Measurements from ENCODE around the gene GNB5.
"Not testable (repeated sequence)": the region's sequence is repeated elsewhere in the genome, so short reads cannot be mapped to it uniquely, and the experiment has no call there.

GNB5 gene

DNA sequence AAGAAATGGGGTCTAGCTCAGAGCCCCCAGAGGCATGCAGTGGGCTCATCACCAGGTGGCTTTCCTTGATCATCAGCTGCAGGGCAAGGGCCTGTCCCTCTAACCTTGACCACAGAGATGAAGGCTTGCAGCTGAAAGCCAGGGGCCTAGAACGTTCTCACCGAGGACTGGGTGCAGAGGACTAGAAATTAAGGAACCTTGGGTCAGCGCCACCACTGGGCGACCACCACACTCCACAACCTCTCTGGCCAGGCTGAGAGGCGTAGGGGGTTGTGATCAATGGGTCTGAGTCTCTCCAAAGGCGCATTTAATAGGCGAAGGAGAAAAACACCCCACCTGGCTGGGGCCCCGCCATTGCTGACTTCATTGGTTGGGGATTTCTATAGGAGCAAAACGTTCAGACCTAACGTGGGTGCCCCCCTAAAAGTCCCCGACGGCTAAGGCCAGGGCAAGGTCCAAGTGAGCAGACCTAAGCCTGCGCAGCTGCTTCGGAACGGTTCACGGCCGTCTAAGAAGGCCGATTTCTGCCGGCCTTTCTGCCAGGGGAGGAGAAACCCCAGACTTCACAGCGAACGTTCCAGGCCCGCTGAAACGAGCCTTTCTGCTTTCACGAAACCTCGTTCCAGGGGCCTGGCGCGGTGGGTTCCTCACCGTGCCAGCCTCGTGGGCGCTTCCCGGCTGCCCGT is 79.5 kb downstream of the GNB5 start:
- DNase-seq: no peak

DNA sequence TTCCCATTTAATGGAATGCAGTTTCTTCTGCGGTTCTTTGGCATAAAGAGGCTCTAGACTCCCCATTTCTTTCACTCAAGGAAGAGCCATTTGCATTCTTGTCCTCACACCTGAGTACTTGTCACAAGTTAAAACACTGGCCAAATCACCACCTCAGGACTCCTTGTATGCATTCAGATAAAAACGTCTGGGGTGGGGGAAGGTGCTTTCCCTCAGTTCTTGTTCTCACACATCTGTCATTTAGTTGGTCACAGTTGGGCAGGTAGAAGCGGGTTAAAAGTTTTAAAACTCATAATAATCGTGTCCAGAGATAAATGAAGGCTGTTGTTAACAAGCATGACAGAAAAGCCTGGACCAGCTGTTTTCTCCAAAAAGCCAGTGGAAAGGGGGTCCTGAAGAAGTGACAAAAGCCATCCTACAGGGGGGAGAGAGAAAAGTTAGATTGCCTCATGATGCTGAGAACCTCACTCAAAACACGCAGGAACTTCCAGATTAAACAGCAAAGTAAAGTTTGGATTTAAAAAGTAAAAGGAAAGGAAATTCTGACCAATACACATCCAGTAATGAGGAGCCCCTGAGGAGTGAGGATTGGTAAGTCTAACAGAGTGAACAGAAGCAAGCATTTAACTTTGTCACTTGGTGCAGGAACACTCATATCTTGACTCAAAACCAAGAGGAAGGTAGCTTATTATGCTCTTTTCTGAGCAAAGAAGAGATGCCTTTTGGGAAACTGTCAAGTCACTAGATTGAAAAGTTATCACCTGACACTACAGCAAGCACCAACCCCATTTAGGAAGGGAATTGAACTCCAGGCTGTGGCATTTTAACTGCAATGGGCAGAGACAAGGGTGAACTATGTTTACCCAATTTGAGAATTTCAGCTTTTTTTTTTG is 81.4 kb downstream of the GNB5 start:
- DNase-seq: no peak

DNA sequence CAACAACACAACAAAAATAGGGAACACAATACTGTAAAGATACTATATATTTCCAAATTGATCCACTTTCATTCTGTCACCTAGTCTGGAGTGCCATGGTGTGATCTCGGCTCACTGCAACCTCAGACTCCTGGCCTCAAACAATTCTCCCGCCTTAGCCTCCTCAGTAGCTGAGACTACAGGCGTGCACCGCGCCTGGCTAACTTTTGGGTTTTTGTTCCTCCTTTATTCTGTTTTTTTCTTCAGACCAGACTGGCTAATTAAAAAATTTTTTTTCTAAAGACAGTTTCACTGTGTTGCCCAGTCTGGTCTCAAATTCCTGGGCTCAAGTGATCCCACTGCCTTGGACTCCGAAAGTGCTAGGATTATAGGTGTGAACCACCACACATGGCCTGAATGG is 84.0 kb downstream of the GNB5 start:
- no peak for DNase-seq

DNA sequence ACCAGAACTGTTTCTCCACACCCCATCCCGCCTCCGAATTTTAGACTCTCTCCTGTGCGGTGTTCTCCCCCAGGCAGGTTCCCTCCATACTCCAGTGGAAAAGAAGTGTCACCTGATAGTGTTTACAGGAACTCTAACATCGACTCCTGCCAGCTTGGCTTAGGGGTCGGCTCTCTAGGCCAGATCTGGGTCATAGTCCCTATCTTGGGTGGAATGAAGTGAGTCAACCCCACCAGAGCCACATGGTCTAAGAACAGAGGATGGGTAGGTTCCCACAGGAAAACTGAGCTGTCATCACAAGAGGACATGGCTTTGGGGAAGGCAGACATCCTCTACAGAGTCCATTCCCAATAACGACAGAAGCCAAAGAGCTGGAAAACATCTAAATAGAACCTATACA is 84.6 kb downstream of the GNB5 start:
- DNase-seq: no peak

DNA sequence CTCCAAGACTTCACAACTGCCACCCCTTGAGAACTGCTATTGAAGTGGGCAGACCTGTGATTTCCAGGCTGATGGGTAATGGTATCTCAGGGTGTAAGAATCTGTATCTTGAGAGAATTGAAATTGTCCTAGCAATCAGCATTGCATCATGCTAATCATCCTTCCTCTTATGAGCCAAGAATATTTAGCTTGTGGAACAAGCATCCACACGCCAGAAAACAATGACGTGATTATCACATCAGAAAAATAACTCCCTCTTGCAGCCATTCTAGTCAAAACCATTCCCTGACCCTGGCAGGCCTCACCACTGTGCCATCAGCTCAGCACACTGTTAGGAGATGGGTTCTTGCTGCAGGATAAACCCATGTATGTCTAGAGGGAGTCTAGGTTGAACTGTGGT is 85.3 kb downstream of the GNB5 start:
- DNase-seq: no peak

DNA sequence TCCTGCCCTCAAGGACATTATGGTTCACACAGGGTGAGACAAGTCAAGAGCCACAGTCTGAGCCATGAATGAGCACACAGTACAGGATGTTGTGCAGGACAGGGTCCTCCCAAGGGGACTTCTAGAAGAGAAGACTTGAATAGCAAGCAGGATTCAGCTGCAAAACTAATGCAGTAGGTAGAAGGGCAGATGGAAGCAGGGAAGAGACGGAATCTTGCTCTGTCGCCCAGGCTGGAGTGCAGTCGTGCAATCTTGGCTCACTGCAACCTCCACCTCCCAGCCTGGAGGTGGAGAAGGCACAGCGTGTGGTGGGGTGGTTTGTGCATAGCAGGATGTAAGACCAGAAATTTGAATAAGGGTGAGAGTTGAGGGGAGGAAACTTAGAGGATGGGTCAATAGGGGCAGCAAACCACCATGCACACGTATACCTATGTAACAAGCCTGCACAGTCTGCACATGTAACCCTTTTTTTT is 86.6 kb downstream of the GNB5 start:
- no peak for DNase-seq

DNA sequence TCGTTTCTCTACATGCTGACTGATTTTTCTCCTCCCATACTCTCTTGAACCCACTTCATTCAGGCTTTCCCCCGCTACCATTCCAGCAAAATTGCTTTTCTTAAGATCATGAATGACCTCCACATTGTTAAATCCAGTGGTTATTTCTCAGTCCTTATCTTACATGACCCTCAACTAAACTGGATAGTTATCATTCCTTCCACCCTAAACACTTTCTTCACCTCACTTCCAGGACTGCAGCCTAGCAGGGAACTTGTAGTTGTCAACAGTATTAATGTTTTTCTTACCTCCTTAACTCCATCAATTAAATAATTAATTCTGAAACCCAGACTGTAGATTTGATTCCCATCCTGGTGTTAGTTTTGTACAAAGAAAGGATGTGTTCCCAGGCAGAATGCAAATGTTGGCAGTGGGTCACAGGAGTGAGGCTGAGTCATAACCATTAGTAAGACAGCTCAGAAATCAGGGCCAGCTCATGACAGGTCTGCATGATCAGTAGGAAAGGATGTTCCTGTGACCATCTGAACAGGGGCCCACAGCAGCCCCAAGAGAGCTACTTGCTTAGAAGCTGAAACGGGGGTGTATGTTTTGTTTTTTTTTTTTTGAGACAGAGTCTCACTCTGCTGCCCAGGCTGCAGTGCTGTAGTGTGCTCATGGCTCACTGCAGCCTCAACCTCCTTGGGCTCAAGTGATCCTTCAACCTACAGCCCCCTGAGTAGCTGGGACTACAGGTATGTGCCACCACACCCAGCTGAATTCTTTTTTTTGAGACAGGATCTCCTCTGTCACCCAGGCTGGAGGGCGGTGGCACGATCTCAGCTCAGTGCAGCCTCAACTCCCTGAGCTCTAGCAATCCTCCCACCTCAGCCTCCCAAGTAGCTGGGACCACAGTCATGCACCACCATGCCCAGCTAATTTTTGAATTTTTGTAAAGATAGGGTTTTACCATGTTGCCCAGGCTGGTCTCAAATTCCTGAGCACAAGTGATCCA is 87.7 kb downstream of the GNB5 start:
- no peak for DNase-seq

DNA sequence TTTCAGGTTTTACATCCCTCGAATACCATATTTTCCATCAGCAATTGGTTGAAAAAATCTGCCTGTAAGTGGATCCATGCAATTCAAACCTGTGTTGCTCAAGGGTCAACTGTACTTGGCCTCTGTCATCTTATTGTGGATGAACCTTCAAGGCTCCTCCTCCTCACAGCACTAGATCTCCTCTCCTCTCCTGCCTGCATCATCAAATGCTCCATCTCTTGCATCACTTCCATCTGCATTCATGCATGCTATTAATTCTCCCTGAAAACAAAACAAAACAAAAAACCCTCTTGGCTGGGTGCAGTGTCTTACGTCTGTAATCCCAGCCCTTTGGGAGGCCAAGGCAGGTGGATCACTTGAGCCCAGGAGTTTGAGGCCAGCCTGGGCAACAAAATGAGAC is 88.7 kb downstream of the GNB5 start:
- DNase-seq: no peak

DNA sequence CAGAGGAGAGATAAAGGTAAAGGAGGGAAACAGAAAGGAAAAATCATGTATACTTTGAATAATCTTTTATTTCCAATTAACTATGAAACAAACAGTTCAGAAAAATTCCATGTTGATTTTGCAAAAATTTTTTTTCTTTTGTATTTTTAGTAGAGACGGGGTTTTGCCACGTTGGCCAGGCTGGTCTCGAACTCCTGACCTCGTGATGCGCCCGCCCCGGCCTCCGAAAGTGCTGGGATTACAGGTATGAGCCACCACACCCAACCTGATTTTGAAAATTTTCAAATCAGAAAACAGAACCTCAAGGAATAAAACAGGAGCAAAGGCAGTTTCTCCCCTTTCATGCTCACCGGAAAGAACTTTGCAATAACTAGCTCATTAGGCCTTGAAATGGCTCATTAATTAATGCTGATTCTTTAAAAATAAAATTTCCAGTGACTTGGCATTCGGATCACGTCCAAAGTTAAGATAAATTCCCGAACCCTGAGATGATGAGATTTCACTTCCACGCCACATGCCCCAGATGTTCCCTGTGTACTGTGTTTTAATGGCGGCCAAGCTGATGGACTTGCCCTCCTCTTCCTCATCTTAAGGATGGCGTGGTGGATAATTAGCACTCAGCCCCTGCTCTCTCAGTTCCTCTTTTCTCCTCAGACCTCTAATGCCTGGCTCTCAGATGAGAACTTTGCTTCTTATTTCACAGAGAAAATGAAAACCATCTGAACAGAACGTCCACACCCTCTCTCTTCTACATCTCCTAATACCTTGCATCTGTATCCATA is 89.5 kb downstream of the GNB5 start:
- no peak for DNase-seq

DNA sequence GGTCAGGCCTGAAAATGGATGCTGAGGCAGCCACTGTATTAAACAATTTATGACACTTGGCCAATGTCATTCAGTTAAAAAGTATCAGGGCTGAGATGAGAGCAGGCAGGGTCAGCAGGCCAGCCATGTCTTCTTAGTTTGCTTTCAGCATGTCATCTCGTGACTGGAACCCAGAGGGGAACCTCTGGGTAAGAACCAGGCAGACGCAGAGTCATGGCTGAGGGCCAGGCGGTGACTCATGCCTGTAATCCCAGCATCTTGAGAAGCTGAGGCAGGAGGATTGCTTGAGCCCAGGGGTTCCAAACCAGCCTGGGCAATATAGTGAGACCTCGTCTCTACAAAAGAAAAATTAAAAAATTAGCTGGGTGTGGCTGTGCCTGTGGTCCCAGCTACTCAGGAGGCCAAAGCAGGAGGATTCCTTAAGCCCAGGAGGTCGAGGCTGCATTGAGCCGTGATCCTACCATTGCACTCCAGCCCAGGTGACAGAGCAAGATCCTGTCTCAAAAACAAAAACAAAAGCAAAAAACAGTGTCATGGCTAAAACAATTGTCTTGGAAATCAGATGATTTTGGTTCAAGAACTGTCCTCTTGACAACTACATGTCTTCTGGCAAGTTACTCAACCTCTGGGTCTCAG is 90.3 kb downstream of the GNB5 start:
- DNase-seq: no peak

DNA sequence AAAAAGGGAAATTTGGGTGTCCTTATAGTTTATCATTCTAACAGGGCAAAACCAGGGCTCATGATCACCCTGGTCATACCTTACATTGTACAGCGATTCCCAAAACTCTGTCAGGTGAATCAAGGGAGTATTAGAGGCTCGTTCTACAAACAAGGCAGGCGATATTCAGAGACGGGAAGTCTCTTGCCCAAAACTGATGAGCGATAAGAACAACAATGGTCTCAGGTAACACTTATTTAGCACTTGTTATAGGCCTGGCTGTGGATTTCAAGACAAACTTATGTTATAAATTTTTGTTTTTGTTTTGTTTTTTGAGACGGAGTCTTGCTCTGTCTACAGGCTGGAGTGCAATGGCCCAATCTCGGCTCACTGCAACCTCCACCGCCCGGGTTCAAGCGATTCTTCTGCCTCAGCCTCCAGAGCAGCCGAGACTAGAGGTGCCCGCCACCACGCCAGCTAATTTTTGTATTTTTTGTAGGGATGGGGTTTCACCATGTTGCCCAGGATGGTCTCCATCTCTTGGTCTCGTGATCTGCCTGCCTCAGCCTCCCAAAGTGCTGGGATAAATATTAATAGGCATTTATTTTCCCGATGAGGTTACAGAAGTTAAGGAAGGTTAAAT is 91.4 kb downstream of the GNB5 start:
- DNase-seq: no peak

DNA sequence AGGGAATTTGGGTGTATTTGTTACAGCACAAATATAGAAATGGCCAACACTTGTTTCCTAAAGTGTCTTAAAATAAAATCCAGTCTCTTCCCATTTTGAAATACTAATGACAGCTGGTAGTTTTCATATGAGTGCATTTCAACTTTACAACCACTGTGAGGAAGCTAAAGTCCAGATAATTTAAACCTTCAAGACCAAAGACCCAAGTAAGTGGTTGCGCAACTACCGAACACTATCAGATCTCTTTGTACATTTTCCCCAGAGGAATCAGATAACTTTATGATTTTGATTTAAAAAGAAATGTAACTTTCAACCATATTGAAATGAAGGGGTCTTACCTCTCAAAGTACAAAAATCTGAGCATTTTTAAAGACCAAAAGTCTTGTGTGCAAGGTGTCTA is 92.9 kb downstream of the GNB5 start:
- no peak for DNase-seq

DNA sequence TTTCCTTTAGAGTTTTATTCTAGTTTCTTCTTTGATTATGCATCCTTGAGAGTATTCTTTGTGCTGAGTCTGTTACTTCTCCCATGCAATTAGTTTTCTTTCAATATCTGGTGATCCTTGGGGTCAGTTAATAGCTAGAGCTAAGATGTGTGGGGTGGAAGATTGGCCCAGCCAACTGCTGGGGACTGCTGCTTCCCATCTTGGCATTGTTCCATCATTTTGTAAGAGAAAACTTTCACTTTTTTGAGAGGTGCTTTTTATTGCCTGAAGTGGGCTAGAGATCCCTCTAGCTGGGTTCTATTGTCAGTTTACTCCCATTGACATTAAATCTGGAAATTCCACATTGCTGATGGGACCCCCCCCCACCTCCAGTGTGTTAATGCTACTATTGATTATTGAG is 94.0 kb downstream of the GNB5 start:
- DNase-seq: no peak

DNA sequence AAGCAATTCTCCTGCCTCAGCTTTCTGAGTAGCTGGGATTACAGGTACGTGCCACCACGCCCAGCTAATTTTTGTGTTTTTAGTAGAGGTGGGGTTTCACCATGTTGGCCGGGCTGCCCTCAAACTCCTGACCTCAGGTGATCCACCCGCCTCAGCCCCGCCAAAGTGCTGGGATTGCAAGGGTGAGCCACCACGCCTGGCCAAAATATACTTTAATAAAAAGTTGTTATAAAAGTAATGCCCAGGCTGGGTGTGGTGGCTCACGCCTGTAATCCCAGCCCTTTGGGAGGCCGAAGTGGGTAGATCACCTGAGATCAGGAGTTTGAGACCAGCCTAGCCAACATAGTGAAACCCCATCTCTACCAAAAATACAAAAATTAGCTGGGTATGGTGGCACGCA is 94.7 kb downstream of the GNB5 start:
- DNase-seq: not testable (repeated sequence)

DNA sequence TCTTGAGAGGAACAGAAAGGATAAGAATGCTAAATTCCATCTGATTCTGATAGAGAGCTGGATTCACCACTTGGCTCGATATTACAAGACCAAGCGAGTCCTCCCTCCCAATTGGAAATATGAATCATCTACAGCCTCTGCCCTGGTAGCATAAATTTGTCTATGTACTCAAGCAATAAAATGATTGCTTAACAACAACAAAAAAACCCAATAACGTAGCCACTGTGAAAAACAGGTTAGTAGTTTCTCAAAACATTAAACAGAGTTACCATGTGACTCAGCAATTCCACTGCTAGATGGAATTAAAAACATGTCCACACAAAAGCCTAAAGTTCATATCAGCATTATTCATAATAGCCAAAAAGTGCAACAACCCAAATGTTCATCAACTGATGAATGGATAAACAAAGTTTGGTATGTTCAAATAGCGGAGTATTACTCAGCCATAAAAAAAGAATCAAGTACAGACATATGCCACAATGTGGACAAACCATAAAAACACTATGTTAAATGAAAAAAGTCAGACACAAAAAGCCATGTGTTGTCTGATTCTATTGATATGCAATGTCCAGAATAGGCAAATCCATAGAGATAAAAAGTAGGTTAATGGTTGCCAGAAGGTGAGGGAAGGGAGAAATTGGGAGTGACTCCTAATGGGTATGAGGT is 95.5 kb downstream of the GNB5 start:
- no peak for DNase-seq

DNA sequence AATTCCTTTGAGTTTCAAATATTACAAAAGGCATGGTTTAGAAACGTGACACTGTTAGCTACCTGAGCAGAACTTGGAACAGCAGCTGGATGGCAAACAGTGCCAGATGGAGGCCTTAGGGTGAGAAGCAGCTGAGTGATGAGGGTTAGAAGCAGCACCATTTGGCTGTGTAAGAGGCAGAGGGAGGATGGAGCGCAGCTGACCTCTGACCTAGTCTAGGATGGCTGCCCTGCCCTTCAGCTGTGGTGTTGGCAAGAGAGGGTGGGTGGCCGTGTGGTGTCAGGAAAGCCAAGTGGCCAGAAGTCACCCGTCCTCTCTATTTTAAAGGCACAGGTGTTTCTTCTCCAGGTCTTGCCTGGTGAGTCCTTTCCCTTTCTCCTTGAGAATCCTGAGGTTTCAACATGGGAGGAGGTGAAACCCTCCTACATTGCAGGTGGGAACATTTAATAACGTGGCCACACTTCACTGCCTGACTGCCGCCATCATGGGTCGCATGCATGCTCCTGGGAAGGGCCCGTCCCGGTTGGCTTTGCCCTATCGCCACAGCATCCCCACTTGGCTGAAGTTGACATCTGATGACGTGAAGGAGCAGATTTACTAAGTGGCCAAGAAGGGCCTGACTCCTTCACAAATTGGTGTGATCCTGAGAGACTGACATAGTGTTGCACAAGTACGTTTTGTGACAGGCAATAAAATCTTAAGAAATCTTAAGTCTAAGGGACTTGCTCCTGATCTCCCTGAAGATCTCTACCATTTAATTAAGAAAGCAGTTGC is 96.2 kb downstream of the GNB5 start:
- DNase-seq: no peak

DNA sequence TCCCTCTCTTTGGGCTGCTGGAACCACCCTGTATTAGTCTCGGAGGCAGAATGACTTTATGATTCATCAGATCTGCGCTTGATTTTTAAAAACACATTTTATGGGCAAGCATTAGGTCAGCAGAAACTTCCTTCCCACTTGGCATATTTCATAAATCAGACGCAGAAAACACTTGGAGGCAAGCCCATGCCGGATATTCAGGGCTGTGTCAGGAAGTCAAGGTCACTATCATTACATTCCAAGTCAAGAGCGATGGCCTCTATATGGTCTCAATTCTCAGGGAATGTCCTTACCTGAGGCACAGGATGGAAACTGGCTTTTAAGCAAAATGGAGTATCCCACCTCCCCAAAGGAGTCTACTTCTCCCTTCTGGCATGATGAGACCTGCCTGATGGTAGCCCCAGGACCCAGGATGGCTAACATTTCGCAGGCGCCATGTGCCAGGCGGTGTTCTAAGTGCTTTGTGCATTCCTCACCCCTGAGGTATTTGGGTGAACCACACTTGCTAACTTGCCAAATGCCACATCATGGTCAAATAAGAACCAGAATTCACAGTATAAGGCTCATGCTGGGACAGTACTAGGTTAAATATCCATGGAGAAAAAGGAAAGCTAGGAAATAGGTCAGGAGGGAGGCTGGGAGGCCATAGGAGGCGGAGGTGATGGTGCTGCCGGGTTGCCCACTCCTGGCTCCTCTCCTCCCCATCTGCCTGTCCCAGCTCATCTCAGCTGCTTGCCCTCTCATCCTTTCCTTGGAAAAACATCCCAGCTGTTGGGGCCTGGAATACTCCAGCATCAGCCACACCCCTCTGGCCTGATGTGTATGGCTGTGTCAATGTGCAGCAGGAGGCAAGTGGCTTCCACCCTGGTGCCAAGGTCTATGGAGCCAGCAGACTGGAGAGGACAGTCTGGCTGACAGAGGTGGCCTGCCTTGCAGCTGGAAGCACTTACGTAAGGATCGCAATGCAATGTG is 97.4 kb downstream of the GNB5 start:
- DNase-seq: no peak

DNA sequence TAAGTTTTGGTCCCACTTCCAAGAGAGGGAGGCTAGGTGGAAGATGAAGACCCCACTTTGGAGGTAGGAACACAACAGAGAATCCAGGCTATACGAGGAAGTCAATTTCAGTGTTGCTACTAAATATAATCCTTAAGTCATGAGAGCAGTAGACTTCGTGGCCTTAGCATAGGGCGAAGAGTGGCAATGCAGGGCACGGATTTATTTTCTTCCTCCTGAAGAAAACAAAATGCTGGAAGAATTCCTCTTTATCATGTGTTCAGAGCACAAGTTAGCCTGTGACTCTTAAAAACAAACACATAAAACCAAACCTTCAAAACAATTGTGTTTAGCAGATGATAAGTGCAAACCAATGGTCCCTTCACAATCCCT is 98.0 kb downstream of the GNB5 start:
- no peak for DNase-seq

DNA sequence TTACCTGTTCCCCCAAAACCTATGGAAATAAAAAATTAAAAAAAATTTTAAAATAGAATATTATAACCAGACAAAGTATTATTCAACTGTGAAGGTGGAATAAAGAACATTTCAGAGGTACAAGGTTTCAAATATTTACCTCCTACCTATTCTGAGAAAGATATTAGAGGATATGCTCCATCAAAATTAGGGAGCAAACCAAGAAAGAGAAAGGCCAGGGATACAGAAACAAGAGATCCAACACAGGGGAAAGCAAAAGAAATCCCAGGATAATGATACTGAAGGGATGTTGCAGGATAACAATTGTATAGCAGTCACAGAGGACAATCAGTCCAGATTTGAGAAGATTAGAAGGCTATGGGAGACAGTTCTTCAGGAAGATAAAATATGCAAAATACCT is 101.0 kb downstream of the GNB5 start:
- DNase-seq: no peak

All from NCI-H146 (cell line).